Stomach (tissue), 4 donors: Measurements from ENCODE around the gene SLFN14.

Experiments used
- CTCF ChIP-seq, 7 experiments: fragments of 450-650 bp in 4 of 7; fragments of 200-600 bp in 3 of 7; sonication (generic) in 3 of 7; IDR thresholded peaks; one replicate each; pipeline ENCODE4 v1.5.1; 2016 to 2019; ENCODE audit warnings: antibody characterized with exemption in 7 of 7, control low read depth in 2 of 7, mild to moderate bottlenecking in 1 of 7
- POLR2A ChIP-seq, 4 donors: fragments of 450-650 bp; IDR thresholded peaks; one replicate each; pipeline ENCODE4 v1.6.1; 2016; ENCODE audit warnings: antibody characterized with exemption in 4 of 4, control low read depth in 2 of 4, mild to moderate bottlenecking in 1 of 4, moderate library complexity in 1 of 4

GRCh38 chr17:35557353-35557752 lies 3.3 kb downstream of the SLFN14 start:
- TF ChIP-seq CTCF (IDR thresholded peaks at IDR 0.05) (no peak), POLR2A (IDR thresholded peaks at IDR 0.05) (no peak)
